ENCODE measurements around the gene OVCH1. TPM values are rescaled to one million over a fixed set of nuclear protein-coding genes. Genes with fewer than 3 reads are reported as not detected.

The OVCH1 gene
- under 1 TPM; 0.29 to 0.31 TPM for total RNA-seq
- long read RNA-seq: 0 reads

DNA sequence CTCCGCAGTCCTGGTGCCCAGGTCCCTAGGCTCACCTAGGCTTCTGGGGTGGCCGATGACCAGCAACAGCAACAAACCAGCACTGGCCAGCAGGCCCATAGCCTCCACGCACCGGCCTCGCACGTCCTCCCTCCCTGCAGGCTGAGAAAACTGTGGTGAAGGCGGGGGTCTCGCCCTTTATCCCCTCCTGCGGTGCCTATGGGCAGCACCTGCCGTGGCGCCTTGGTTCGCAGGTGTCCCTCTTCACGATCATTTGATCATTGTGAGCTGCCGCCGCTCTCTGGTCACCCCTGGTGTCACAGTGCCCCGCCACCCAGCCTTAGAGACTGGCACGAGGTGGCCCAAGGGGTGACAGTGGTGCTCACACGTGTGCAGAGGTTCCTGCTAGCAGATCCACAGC, at the start of gene OVCH1:
OVCH1 (minus strand) TSS at position 99 of the 400 bp plus-strand sequence; CDS start at position 99, 0 bp downstream.
- ATAC-seq: no peak
- intact Hi-C loops (cut with DNase I): no loop called here
- no peak for DNase-seq

- intact Hi-C loops (cut with DNase I): no loop called here
- no peak for ATAC-seq
- no peak for DNase-seq
These were observed 49.7 kb upstream of the OVCH1 start for GRCh38 chr12:29547151-29547632.

DNA sequence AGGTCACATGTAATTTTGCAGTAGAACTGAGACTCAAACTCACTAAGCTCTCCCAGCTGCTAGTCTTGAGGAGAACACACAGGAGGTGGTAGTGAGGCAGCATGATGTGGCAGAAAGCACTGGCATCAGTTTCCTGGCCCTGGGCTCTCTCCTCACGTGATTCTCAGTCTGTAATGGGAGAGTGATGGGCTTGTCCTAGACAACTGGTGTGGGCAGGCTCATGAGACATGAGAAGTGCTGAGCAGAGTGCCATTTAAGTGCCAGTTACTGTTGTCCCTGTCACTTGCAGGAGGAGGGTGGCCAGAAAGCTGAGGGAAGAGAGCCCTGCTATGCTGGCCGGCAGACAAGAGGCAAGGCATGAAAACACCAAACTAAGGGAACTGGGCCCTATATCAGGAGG, 48.5 kb upstream of the OVCH1 start:
- ATAC-seq (peak; percentile 53 to 84), DNase-seq (no peak)
- intact Hi-C loops (cut with DNase I): no loop called here

DNA sequence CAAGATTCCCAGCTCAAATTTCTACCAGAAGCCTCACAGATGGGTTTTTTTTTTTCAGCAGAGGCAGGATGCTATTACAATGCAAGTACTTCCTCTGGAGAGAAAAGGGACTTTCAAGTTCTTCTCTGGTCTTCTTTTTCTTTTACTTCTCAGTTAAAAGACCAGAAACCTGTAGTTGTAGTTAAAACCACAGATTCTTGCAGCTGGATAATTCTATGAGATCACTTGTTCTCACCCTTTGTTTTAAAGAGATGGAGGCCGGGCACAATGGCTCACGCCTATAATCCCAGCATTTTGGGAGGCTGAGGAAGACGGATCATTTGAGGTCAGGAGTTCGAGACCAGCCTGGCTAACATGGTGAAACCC, 47.6 kb upstream of the OVCH1 start:
- ATAC-seq (no peak), DNase-seq (no peak)
- intact Hi-C loops (cut with DNase I): no loop called here

GRCh38 chr12:29544428-29545101, 47.1 kb upstream of the OVCH1 start:
- DNase-seq (no peak), ATAC-seq (no peak)
- intact Hi-C loops (cut with DNase I): no loop called here

- intact Hi-C loops (cut with DNase I): no loop called here
- no peak for DNase-seq
- ATAC-seq: peak in 1 of 2 donors; percentile 15
These were observed 45.5 kb upstream of the OVCH1 start for GRCh38 chr12:29543036-29543435.

DNA sequence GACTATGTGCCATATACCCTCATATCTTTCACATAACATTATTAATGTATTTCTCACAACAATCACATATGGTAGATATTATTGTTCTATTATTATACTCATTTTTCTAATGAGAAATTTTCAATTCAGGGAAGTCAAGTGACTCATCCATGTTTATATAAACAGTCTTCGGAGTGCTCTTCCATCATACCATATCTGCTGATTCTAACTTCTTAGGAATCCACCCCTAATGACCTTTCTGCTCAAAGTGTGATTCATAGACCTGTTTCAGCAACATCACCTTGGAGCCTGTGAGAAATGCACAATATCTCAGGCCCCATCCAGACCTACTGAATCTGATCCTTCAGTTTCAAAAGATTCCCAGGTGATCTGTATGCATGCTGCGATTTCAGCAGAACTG, 39.8 kb upstream of the OVCH1 start:
- intact Hi-C loops (cut with DNase I): loop anchor here (10.0 kb wide), 2 partner anchors 358 to 978 kb away; no protein-coding TSS in a partner anchor
- DNase-seq: no peak
- peak in 1 of 2 donors; percentile 37 for ATAC-seq

GRCh38 chr12:29534935-29535334, 37.4 kb upstream of the OVCH1 start:
- ATAC-seq (peak in 1 of 2 donors; percentile 30), DNase-seq (no peak)
- intact Hi-C loops (cut with DNase I): loop anchor here (10.0 kb wide), 2 partner anchors 360 to 980 kb away; no protein-coding TSS in a partner anchor

GRCh38 chr12:29533815-29534489, 36.5 kb upstream of the OVCH1 start:
- DNase-seq (no peak), ATAC-seq (no peak)
- intact Hi-C loops (cut with DNase I): loop anchor here (10.0 kb wide), 2 partner anchors 361 to 981 kb away; no protein-coding TSS in a partner anchor

DNA sequence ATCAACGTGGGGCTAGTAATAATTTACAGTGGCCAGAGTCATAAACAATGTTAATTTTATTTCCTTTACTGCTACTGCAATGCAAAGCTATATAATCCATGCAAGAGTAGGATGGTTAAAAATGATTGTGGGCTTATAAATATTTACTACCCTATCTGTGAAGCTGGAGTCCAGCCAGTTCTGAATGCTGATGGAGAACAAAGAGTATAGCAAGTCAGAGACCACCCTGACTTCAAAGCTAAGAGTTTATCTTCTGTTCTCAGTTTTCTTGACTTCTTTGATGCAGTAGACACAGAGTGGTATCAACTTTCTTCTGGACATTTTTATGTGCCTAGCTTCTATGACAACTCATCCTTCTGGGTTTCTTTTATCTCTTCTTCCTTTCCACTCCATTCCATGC, 34.0 kb upstream of the OVCH1 start:
- DNase-seq: no peak
- intact Hi-C loops (cut with DNase I): loop anchor here (10.0 kb wide), 2 partner anchors 363 to 983 kb away; no protein-coding TSS in a partner anchor
- ATAC-seq: no peak

- ATAC-seq: no peak
- no peak for DNase-seq
- intact Hi-C loops (cut with DNase I): loop anchor here (10.0 kb wide), 2 partner anchors 364 to 984 kb away; no protein-coding TSS in a partner anchor
These were observed 33.0 kb upstream of the OVCH1 start for GRCh38 chr12:29530436-29530835.

- ATAC-seq: peak in 1 of 2 donors; percentile 47
- intact Hi-C loops (cut with DNase I): no loop called here
These were observed 30.7 kb upstream of the OVCH1 start for GRCh38 chr12:29528161-29528560.

DNA sequence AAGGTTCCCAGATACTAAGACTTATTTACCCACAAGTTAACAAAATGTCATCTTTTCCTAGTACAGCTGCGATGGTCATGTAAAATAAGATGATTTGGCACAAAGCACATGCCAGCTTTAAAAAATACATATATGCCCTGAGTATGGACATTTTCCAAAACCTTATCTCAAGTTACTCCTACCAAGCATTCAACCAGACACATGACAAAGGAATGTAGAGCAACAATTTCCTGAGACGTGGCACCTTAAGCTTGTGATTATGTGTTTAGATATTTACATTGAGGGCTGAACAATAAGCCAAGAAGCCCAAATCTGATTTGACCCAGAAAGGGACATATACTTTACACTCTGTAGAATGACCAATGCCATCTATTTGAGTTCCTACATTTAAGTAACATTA, 24.5 kb upstream of the OVCH1 start:
- ATAC-seq (no peak), DNase-seq (no peak)
- intact Hi-C loops (cut with DNase I): no loop called here

More at GRCh38 chr12:29528161-29528560, 30.7 kb upstream of the OVCH1 start:
- no peak for DNase-seq

- peak; percentile 31 for DNase-seq
- intact Hi-C loops (cut with DNase I): loop anchor here in 1 of 2 donors (10.0 kb wide), 1 partner anchor 765 kb away; no protein-coding TSS in a partner anchor
These were observed 22.2 kb upstream of the OVCH1 start for GRCh38 chr12:29519585-29520182.

DNA sequence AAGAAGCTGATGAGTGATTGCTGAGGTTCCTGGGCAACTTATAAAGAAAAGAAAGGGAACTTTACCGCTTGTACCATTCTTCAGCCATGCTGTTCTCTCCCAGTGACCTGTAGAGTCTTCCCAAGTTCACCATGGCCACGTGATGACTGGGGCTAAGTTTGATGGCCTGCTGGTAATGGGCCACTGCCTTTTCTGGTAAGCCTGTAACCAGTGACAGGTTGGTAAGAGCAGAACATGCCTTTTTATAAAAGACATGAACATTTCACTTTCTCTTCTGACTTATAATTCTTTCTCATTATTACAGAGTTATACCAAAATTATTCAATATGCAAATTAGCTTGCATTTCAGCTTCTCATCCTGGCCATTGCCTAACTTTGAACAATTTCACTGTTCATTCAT, 20.9 kb upstream of the OVCH1 start:
- intact Hi-C loops (cut with DNase I): loop anchor here in 1 of 2 donors (10.0 kb wide), 1 partner anchor 766 kb away; no protein-coding TSS in a partner anchor
- ATAC-seq (no peak), DNase-seq (no peak)

More at GRCh38 chr12:29519585-29520182, 22.2 kb upstream of the OVCH1 start:
- no peak for ATAC-seq

GRCh38 chr12:29517264-29517663, 19.8 kb upstream of the OVCH1 start:
- intact Hi-C loops (cut with DNase I): loop anchor here in 1 of 2 donors (10.0 kb wide), 1 partner anchor 768 kb away; no protein-coding TSS in a partner anchor
- DNase-seq: no peak
- no peak for ATAC-seq

GRCh38 chr12:29516431-29516875, 19.0 kb upstream of the OVCH1 start:
- ATAC-seq: no peak
- intact Hi-C loops (cut with DNase I): loop anchor here in 1 of 2 donors (10.0 kb wide), 1 partner anchor 768 kb away; no protein-coding TSS in a partner anchor
- no peak for DNase-seq

- ATAC-seq: no peak
- no peak for DNase-seq
- intact Hi-C loops (cut with DNase I): loop anchor here in 1 of 2 donors (10.0 kb wide), 1 partner anchor 774 kb away; no protein-coding TSS in a partner anchor
These were observed 13.2 kb upstream of the OVCH1 start for GRCh38 chr12:29510591-29511185.

GRCh38 chr12:29509503-29509902, 12.0 kb upstream of the OVCH1 start:
- ATAC-seq: no peak
- no peak for DNase-seq
- intact Hi-C loops (cut with DNase I): no loop called here

Measured in left cardiac atrium (tissue), 4 donors.